ENCODE data around the gene KMT2B.
"Not testable (repeated sequence)": the region's sequence is repeated elsewhere in the genome, so short reads cannot be mapped to it uniquely, and the experiment has no call there.

The KMT2B gene

DNA sequence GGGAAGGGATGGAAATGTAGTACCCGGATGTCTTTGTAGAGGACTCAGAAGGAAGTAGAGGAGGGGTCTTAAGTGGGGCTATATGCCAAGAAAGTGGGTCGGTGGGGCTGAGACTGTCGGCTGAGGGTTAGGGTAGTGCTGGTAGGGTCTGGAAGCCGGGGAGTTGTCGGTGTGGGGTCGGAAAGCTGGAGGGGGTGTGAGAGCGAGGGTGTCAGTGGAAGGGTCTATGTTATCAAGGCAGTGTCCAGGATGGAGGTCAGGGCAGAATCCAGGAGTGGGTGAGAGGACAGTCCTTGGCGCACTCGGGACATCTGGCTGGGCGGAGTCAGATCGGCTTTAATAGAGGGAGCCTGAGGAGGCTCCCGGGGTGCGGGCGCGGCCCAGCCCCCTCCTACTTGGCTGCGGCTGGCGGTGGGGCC is 37.3 kb downstream of the KMT2B start:
- DNase-seq (ENCODE audit: low read depth, low spot score): no peak
- H3K27ac ChIP-seq: no peak overlapping the region

DNA sequence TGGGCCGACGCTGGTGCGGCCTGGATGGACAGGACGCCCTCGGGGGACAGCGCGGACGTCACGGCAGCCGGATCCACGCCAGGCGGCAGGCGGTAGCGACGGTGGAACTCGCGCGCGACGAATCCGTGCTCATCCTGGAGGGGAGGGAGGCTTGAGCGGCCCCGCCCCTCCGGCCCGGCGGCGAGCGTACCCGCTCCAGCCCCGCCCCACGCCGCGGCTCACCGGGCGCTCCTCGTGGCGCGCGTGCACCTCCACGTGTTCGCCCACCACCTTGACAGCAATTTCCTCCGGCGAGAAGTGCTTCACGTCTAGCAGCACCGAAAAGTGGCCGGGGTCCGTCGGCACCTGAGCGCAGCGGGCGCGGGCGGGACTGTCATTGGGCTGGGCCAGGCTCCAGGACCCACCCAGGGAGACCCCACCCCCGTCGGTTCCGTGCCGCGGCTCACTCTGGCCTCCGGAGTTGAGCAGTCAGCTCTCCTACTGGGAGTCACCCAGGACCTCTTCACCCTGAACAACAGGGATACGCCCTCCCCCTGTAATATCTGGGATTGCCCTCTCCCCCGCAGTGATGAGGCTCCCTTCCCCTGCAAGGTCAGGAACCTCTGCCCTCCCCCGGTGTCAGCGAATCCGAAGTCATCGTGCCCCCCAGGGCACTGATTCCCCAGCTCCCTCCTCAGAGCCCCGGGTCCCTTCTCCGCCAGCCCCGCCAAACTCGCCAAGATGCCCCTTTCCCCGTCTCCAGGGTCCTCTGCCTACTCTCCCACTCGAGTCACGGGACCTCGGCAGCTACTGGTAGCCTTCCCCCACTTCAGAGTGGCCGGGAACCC is 38.0 kb downstream of the KMT2B start:
- H3K27ac ChIP-seq: no peak overlapping the region
- DNase-seq (ENCODE audit: low read depth, low spot score): no peak

DNA sequence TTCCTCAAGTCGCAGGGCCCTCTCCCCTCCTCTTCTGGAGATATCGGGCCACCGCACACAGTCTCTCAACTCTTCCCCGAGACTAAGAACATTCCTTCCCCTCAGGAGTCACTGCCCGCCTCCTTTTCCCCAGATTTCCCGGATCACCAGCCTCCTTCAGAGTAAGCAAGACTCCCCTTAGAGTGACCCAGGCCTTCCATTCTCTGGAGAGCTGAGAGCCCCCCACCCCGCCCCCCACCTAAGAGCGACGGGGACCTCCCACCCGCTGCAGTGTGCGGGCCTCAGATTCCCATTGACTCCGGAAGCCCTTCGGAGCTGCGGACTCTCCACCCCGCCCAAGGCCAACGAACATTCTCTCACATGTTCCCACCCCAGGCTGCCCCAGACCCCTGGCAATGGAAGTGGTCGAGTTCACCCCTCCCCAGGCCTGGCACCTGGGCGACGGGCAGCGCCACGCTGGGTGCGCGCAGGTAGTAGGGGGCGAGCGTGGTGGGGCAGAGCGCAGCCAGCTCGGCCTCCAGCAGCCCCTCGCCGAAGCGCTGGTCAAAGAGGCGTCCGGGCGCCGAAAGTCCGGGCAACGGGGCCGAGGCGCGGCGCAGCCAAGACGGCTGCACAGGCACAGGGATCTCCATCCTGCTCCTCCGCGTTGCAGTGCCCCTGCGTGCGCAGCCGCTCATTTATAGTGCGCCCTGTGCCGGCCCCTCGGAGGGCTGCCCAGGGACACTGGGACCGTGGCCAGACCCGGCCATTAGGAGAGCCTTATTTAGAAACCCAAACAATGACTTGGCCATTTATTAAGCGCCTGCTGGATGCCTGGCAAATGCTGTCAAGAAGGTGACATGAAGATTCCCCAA is 38.8 kb downstream of the KMT2B start, which contains the start of gene HSPB6:
HSPB6 (minus strand) TSS at position 653 of the 854 bp plus-strand sequence; CDS start at position 632, 21 bp downstream.
- peak within 1 kb of the TSS; percentile 84 for H3K27ac ChIP-seq
- DNase-seq (ENCODE audit: low read depth, low spot score): no peak

DNA sequence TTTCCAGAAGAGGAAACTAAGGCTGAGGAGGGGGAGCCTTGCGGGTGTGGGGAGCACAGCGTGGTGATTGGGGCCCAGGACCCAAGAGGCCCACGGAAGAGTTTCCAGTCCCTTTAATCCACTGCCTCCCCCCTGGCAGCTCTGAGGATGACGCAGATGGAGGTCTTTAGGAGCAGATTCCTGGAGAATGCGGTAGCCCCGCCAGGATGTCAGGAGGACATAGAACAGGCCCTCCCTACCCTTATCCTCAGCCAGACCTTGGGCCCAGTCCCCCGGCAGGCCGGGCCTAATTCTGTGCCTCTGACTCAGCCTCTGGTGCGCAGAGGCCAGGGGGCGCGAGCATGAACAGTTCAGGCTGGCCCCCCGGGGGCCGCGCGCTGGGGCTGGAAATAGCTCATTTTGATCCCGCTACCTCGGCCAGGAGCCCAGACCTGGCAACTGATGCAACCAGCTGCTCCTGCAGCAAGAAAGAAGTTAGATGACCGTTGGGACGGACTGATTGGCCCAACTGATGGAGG is 39.5 kb downstream of the KMT2B start:
- DNase-seq (ENCODE audit: low read depth, low spot score): no peak
- H3K27ac ChIP-seq: peak overlapping the region; percentile 84

DNA sequence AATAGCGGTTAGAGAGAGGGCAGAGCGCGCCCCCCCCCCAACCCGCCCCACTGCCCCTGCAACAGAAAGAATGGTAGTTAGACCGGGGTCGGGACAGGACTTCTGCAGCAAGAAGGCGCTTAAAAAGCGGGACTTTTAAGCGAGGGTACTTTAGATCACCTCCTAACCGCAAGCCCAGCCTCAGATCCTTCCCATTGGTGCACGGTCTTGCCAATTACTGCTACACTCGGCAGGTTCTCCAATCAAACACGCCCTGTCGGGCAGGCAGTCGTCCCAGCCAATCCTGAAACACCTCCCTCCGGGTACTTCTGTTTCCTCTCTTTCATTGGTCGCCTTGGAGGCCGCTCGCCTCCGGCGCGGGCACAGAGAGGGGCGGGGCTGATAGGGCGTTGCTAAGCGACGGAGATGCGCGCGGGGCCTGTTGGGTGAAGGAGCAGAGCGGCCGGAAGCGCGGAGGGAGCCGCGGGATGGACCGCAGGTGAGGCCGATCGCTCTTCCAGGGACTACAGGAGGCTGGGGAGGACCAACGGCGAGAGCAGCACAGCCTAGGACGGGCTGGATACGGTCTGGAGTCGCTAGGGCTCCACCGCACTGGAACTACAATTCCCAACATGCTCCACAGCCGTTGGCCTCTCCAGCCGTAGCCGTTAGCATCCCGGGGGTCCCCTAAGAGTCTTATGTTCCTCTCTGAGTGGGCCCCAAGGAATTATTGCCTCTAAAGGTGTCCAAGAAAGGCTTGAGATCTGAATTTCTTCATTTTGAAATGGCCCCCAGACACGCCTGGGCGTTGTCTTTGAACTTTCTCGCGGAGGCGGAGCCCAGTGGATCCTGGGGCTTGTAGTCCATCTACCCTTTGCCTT is 40.2 kb downstream of the KMT2B start, which contains the start of gene PROSER3:
PROSER3 (plus strand) TSS at position 428 of the 860 bp plus-strand sequence; CDS start at position 468, 40 bp downstream.
- DNase-seq (ENCODE audit: low read depth, low spot score): peak; percentile 98
- peak within 1 kb of the TSS; percentile 84 for H3K27ac ChIP-seq

DNA sequence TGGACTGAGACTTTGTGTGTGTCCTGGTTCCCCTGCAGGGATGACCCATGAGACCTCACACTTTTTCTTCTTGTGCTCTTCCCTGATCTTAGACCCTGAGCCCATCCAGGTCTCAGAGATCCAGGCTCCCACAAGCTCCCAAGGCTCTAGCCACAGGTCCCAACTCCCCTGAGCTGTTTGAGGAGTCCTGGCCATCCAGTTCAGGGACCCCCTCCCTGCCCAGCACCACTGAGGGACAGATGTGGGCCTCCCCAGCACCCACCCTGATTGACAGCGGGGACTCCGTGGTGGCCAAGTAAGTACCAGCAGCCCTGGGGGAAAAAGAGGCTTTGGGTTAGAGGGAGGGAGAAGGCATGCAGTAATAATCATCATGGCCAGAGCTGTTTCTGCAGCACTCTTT is 41.9 kb downstream of the KMT2B start:
- no peak overlapping the region for H3K27ac ChIP-seq
- no peak for DNase-seq (ENCODE audit: low read depth, low spot score)

DNA sequence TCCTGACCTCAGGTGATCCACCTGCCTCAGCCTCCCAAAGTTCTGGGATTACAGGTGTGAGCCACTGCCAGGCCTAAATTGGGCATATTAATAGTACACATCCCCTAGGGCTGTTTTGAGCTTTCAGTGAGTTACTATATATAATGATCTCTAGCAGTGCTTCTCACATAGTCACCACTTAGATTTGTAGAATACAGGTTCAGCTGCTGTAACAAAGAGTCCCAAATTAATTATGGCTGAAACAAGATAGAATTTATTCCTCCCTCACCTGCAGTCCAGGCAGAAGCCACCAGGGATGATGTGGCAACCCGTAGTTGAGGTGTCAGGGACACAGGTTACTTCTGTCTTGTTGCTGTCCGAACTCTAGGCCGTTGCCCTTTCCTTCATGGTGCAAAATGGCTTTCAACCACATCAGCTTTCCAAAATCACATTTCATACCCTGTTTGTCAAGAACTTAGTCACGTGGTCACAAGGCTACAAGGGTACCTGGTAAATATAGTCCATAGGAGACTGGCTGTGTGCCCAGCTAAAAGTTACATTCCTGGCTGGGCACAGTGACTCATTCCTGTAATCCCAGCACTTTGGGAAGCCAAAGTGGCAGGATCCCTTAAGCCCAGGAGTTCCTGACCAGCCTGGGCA is 43.0 kb downstream of the KMT2B start:
- H3K27ac ChIP-seq: no peak overlapping the region
- DNase-seq (ENCODE audit: low read depth, low spot score): no peak

DNA sequence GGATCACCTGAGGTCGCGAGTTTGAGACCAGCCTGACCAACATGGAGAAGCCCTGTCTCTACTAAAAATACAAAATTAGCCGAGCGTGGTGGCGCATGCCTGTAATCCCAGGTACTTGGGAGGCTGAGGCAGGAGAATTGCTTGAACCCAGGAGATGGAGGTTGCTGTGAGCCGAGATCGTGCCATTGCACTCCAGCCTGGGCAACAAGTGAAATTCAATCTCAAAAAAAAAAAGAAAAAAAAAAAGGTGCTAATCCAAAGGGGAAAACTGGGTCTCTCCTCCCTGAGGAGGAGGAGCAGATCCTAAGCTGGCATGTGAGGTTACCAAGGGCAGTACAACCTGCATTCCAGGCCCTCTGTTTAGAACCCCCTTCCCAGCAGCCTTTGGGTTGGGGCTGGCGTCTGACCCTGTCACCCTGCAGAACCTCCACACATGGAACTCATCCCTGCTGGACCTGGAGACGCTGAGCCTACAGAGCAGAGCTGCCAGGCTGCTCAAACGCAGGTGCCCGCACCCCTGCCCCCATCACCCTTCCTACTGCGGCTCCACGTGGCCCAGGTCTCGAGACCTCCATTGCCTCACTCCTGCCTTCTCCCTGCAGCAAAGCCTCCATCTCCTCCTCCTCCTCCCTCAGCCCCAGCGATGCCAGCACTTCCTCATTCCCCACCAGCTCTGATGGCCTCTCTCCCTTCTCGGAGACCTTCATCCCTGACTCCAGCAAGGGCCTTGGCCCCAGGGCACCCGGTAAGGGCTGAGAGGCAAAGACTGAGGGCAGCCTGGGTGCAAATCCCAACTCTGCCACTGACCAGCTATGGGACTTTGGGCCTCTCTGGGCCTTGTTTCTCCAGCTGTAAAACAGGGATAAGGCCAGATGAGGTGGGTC is 46.9 kb downstream of the KMT2B start:
- H3K27ac ChIP-seq: no peak overlapping the region
- no peak for DNase-seq (ENCODE audit: low read depth, low spot score)

DNA sequence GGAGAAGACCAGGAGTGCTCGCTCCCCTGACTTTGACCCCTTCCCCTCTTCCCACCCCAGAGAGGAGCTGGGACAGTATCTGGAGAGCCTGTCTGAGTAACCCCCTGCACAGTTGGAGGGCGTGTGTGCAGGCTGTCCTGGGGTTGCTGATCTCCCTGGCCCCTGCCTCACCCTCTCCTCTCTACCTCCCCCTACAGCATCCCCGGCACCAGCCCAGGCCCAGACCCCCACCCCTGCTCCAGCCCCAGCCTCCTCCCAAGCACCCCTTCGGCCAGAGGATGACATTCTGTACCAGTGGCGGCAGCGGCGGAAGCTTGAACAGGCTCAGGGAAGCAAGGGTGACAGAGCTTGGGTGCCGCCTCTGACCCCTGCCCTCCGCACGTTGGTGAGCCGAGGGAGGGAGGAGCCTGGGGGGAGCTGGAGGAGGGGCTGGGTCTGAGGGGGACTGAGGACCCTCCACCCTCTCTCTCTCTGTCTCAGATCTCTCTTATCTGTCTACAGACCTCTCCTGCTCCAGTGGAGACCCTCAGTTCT is 48.8 kb downstream of the KMT2B start:
- DNase-seq (ENCODE audit: low read depth, low spot score): no peak
- no peak overlapping the region for H3K27ac ChIP-seq

DNA sequence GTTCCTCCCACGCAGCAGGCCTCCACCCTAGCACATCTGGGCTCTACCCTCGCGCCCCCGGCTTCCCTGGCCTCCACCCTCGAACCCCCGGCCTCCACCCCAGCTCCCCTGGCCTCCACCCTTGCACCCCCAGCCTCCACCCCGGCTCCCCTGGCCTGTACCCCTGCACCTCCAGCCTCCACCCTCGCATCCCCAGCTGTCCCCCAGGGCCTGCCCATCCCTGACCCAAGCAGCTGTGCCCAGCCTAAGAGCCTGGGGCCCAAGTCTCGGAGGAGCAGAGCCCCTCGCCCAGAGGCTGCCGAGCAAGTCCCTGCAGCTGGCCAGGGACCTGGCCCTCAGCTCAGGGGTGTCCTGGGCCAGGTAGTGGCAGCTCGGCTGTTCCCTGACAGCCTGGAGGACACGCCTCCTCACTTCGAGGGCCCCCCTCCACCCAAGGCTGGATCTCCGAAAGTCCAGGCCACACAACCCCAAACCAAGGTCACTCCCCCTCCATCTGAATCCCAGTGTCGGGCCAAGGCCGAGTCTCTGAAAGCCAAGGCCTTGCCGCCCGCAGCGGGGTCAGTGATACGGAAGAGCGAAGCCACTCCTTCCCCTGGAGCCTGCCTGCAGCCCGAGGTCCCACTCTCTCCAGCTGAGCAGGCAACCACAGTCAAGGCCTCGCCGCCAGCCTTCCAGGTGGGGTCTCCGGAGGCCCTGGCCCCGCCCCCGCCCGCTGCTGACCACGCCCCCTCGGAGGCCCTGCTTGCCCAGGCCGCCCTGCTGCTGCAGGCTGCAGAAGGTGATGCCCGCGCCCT is 49.7 kb downstream of the KMT2B start:
- no peak for DNase-seq (ENCODE audit: low read depth, low spot score)

DNA sequence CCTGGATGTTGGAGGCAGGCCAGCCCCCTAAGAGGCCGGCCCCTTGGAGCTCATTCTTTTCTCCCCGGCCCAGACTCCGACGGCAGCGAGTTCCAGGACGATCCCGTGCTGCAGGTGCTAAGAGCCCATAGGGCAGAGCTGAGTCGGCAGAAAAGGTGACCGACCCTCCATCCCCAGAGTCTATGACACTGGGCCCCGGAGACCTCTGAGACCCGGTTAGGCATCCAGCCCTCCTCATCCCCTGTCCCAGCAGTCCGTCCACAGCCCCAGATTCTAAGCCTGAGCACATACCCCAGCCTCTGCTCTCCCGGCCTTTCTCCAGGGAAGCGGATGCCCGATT is 50.2 kb downstream of the KMT2B start:
- H3K27ac ChIP-seq: no peak overlapping the region
- DNase-seq (ENCODE audit: low read depth, low spot score): no peak

More for the DNA sequence above, 49.7 kb downstream of the KMT2B start:
- no peak overlapping the region for H3K27ac ChIP-seq

DNA sequence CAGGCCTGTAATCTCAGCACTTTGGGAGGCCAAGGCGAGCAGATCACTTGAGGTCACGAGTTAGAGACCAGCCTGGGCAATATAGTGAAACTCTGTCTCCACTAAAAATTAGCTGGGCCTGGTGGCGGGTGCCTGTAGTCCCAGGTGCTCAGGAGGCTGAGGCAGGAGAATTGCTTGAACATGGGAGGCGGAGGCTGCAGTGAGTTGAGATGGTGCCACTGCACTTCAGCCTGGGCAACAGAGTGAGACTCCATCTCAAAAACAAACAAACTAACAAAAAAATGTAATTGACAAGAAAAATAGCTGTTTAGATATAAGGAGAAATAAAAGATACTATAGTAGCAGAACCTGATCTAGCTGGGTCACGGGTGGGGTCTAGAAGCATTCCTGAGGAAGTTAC is 54.6 kb downstream of the KMT2B start:
- DNase-seq (ENCODE audit: low read depth, low spot score); H3K27ac ChIP-seq: not testable (repeated sequence)

DNA sequence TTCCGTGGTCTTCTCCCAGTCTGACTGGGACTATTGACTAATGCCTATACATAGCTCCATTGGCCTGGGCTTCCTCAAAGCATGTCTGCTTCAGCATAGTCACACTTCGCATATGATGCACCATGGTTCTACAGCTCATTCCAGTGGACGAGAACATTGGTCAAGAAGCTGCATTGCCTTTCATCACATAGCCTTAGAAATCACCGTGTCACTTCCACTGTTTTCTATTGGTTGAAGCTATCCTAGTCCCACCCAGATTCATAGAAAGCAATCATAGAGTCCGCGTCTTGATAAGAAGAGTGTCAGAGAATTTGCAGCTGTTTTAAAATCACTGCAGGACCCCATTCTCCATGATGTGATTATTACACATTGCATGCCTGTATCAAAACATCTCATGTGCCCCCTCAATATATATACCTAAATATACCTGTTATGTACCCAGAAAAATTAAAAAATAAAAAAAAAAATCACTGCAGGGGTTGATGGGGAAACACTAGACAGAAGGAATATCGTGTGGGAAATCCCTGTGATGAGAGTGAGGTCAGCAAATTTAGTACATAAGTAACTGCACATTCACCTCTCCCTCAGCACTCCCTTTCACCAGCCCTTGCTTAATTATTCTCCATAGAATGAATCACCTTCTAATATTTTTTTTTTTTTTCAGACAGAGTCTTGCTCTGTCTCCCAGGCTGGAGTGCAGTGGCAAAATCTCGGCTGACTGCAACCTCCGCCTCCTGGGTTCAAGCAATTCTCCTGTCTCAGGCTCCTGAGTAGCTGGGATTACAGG is 55.4 kb downstream of the KMT2B start:
- no peak overlapping the region for H3K27ac ChIP-seq
- DNase-seq (ENCODE audit: low read depth, low spot score): peak; percentile 34

DNA sequence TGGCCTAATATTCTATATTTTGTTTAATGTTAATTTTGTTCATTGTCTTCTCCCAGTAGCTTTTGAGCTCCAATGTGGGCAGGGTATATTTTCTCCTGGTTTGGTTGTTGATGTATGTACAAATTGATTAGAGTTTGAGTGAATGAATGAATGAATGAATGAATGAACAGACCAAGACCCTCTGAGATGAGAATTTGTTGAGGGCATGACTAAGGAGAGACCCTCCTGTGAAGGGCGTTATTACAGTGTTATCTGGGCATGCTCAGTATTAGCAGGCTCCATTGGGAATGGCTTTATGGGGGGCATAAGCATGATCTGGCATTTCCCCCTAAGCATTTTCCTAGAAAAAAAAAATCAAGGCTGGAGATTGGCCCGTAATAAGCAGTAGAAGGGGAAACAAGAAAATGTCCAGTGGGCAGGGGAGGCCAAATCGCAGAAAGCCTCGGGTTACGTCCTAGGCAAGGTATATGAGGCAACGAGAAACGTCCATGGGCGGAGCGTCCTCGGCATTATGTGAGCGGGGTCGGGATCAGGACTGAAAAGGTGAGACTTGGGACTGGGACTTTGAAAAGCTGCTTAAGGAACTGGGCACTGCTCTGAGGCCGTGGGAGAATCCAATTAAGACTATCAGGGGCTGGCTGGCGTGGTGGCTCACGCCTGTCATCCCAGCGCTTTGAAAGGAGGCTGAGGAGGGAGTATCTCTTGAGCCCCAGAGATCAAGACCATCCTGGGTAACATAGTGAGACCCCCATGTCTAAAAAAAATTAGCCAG is 56.7 kb downstream of the KMT2B start:
- no peak overlapping the region for H3K27ac ChIP-seq
- no peak for DNase-seq (ENCODE audit: low read depth, low spot score)

DNA sequence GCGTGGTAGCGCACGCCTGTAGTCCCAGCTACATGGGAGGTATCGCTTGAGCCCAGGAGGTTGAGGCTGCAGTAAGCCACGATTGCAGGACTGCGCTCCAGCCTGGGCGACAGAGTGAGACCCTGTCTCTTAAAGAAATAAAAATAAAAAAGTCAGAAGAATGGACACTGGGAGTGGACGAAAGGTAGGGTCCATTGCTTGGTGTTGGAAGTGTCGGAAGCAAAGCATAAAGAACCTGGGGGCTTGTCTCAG is 57.2 kb downstream of the KMT2B start:
- DNase-seq (ENCODE audit: low read depth, low spot score): no peak
- H3K27ac ChIP-seq: no peak overlapping the region

All from epithelial cell of prostate (primary cell).